Adrenal gland (tissue), 5 donors: Measurements from ENCODE around the gene CDCA7L.

Source experiments
- CTCF ChIP-seq, 6 experiments: fragments of 450-650 bp in 4 of 6; fragments of 200-600 bp in 2 of 6; sonication (generic) in 1 of 6; IDR thresholded peaks; 1 replicate in 5 of 6; 2 replicates in 1 of 6; pipeline versions ENCODE4 v1.5.1 to v1.8.0; 2016 to 2021; ENCODE audit warnings: antibody characterized with exemption in 6 of 6, mild to moderate bottlenecking in 2 of 6, moderate library complexity in 1 of 6
- POLR2A ChIP-seq, 2 donors: fragments of 450-650 bp; IDR thresholded peaks; one replicate each; pipeline ENCODE4 v1.6.1; 2017; ENCODE audit warnings: antibody characterized with exemption in 2 of 2, mild to moderate bottlenecking in 2 of 2, moderate library complexity in 1 of 2
- donor health status: DM: no; HTN: no; CAD: no.

- no peak for TF ChIP-seq CTCF (IDR thresholded peaks at IDR 0.05)
- TF ChIP-seq POLR2A (IDR thresholded peaks at IDR 0.05) = no peak
These were observed 35.3 kb upstream of the CDCA7L start for GRCh38 chr7:21980926-21981500.
